ENCODE results near the gene C6orf163. TPM values are rescaled to one million over a fixed set of nuclear protein-coding genes. Genes with fewer than 3 reads are reported as not detected.

Gene C6orf163
- total and polyA plus RNA-seq, 2 of the 4 experiments (the other 2 are of a cell fraction) = 0.55 to 0.90 TPM

GRCh38 chr6:87376643-87377042, 32.0 kb downstream of the C6orf163 start:
- Histone ChIP-seq H4K20me1 (ENCODE audit: insufficient read depth, low read length) (no peaks in the 10 kb centered on the region), H4K8ac (ENCODE audit: low read depth in 2 of 2, low read length in 2 of 2) (no peak overlapping the region), H3K36me3 (ENCODE audit: control insufficient read depth, insufficient read depth, low read length) (no peaks in the 10 kb centered on the region), H3K27ac (ENCODE audit: insufficient read depth, low read length) (no peak overlapping the region), H2BK20ac (ENCODE audit: low read depth, low read length) (no peak overlapping the region), H2BK120ac (ENCODE audit: low read depth, low read length) (no peak overlapping the region), H3K4ac (ENCODE audit: low read depth, low read length) (no peak overlapping the region), H2AK5ac (ENCODE audit: low read depth, low read length) (no peak overlapping the region), H3K9me3 (ENCODE audit: control insufficient read depth, insufficient read depth, low read length) (no peaks in the 10 kb centered on the region), H2BK5ac (ENCODE audit: low read depth, low read length, poor library complexity, severe bottlenecking) (no peak overlapping the region), H3K27me3 (ENCODE audit: control insufficient read depth, insufficient read depth, low read length) (no peaks in the 10 kb centered on the region), H3K9ac (ENCODE audit: low read depth, low read length) (no peak overlapping the region), H3K23ac (ENCODE audit: low read depth, low read length) (no peak overlapping the region), H2AK9ac (replicated peaks; ENCODE audit: low read depth, low read length, poor library complexity) (no peak overlapping the region), H3K4me2 (ENCODE audit: low read depth, low read length) (no peak overlapping the region), H3K9me1 (ENCODE audit: insufficient read depth, low read length) (no peaks in the 10 kb centered on the region), H2AFZ (replicated peaks; ENCODE audit: low read length, poor library complexity) (no peak overlapping the region), H4K5ac (ENCODE audit: low read depth, low read length) (no peak overlapping the region), H2BK15ac (ENCODE audit: low read depth, low read length) (no peak overlapping the region), H3K56ac (ENCODE audit: extremely low read depth, insufficient read depth, low read length) (no peak overlapping the region), H3K79me1 (ENCODE audit: low read depth in 1 of 2, low read length in 2 of 2) (no peaks in the 10 kb centered on the region), H3K4me3 (ENCODE audit: insufficient read depth, low read depth, low read length) (no peak overlapping the region), H3K4me1 (ENCODE audit: control insufficient read depth, insufficient read depth, low read length) (no peaks in the 10 kb centered on the region), H4K91ac (ENCODE audit: insufficient read depth, low read depth, low read length) (no peak overlapping the region), H3K18ac (ENCODE audit: low read depth, low read length) (no peak overlapping the region), H3K14ac (replicated peaks; ENCODE audit: low read depth, low read length) (no peak overlapping the region)
- ChIA-PET CTCF (interaction anchor here (1.2 kb wide), 1 partner anchor 16 kb away, joined by 3 read pairs; no protein-coding TSS in a partner anchor), POLR2A (ENCODE audit: unreplicated experiment) (no interaction called here)
- WGBS, 2 experiments (ENCODE audit: extremely low coverage in 2 of 2, insufficient read length in 1 of 2) = no CpG with 5 or more reads among the region's 2 CpGs
- dilution Hi-C loops (cut with HindIII; ENCODE audit: low sequenced_read_pairs, unreplicated experiment) = no loop called here
- no TSS peak for BruUV-seq (replicated peaks)
- in situ Hi-C loops (cut with MboI; ENCODE audit: low sequenced_read_pairs) = no loop called here
- intact Hi-C loops (cut with micrococcal nuclease) = no loop called here
- TF ChIP-seq SMC3 (IDR thresholded peaks at IDR 0.05; ENCODE audit: low read depth, low read length) (no peak), CHD1 (IDR thresholded peaks at IDR 0.05; ENCODE audit: low read depth, low read length) (no peak), MXI1 (IDR thresholded peaks at IDR 0.05; ENCODE audit: borderline replicate concordance, low read depth, low read length) (no peak), RFX5 (IDR thresholded peaks at IDR 0.05; ENCODE audit: low read depth, low read length) (no peak), RAD21 (IDR thresholded peaks at IDR 0.05; ENCODE audit: low read length) (no peak), MAFK (IDR thresholded peaks at IDR 0.05; ENCODE audit: low read depth, low read length) (no peak), POLR2A (IDR thresholded peaks at IDR 0.05; ENCODE audit: low read depth, low read length) (no peak), BHLHE40 (IDR thresholded peaks at IDR 0.05; ENCODE audit: low read depth, low read length) (no peak), CTCF (conservative IDR thresholded peaks at IDR 0.05; ENCODE audit: low read depth, low read length) (no peak), NFE2L2 (IDR thresholded peaks at IDR 0.05; ENCODE audit: low read depth, low read length) (no peak), MAZ (IDR thresholded peaks at IDR 0.05; ENCODE audit: borderline replicate concordance, low read depth, low read length) (no peak), FOS (IDR thresholded peaks at IDR 0.05; ENCODE audit: low read depth, low read length) (no peak), ELK1 (IDR thresholded peaks at IDR 0.05; ENCODE audit: borderline replicate concordance, low read depth, low read length) (no peak)
- ATAC-seq (ENCODE audit: low read depth) = no peak
- no peak for DNase-seq

All from IMR-90 (cell line).